ENCODE data around the gene OR9I1.

Gene OR9I1

GRCh38 chr11:58086528-58086927 lies 38.8 kb downstream of the OR9I1 start:
- Histone ChIP-seq H3K27me3 (ENCODE audit: low read depth, low read length) (peaks cover 4% of the 10 kb centered on the region; the same call in 1 of the 2 replicates), H3K4me3 (ENCODE audit: low read length) (no peak overlapping the region), H3K79me2 (ENCODE audit: low read length) (no peaks in the 10 kb centered on the region), H3K36me3 (replicated peaks; ENCODE audit: low read depth, low read length) (no peaks in the 10 kb centered on the region), H3K27ac (ENCODE audit: low read length) (no peak overlapping the region), H4K20me1 (ENCODE audit: insufficient read depth, low read length) (no peaks in the 10 kb centered on the region), H3K9ac (ENCODE audit: low read length) (no peak overlapping the region), H3K4me2 (ENCODE audit: low read length) (no peak overlapping the region), H2AFZ (ENCODE audit: low read depth, low read length) (no peak overlapping the region), H3K9me3 (ENCODE audit: insufficient read depth, low read length) (no peaks in the 10 kb centered on the region), H3K4me1 (ENCODE audit: low read length) (no peaks in the 10 kb centered on the region)
- no peak for TF ChIP-seq CTCF (IDR thresholded peaks at IDR 0.05; ENCODE audit: low read depth, low read length)
- TF ChIP-seq EZH2phosphoT487 (IDR thresholded peaks at IDR 0.05; ENCODE audit: low read depth): no peak

- Histone ChIP-seq H3K9ac (ENCODE audit: low read length) (no peak overlapping the region), H3K79me2 (ENCODE audit: low read length) (no peaks in the 10 kb centered on the region), H3K27ac (ENCODE audit: low read length) (no peak overlapping the region), H3K4me3 (ENCODE audit: low read length) (no peak overlapping the region), H2AFZ (ENCODE audit: low read depth, low read length) (no peak overlapping the region), H4K20me1 (ENCODE audit: insufficient read depth, low read length) (no peaks in the 10 kb centered on the region), H3K9me3 (ENCODE audit: insufficient read depth, low read length) (no peaks in the 10 kb centered on the region), H3K27me3 (ENCODE audit: low read depth, low read length) (peaks cover 7% of the 10 kb centered on the region; the same call in 1 of the 2 replicates), H3K4me2 (ENCODE audit: low read length) (no peak overlapping the region), H3K4me1 (ENCODE audit: low read length) (no peaks in the 10 kb centered on the region), H3K36me3 (replicated peaks; ENCODE audit: low read depth, low read length) (no peaks in the 10 kb centered on the region)
- no peak for TF ChIP-seq CTCF (IDR thresholded peaks at IDR 0.05; ENCODE audit: low read depth, low read length)
- no peak for TF ChIP-seq EZH2phosphoT487 (IDR thresholded peaks at IDR 0.05; ENCODE audit: low read depth)
Measured at GRCh38 chr11:58075781-58076180, 49.5 kb downstream of the OR9I1 start.

GRCh38 chr11:58070585-58070984 lies 54.7 kb downstream of the OR9I1 start:
- no peaks in the 10 kb centered on the region for H4K20me1 ChIP-seq (ENCODE audit: insufficient read depth, low read length)
- peaks cover 7% of the 10 kb centered on the region; the same call in 1 of the 2 replicates for H3K27me3 ChIP-seq (ENCODE audit: low read depth, low read length)
- H3K79me2 ChIP-seq (ENCODE audit: low read length): no peaks in the 10 kb centered on the region
- TF ChIP-seq CTCF (IDR thresholded peaks at IDR 0.05; ENCODE audit: low read depth, low read length): no peak
- no peak overlapping the region for H3K27ac ChIP-seq (ENCODE audit: low read length)
- no peaks in the 10 kb centered on the region for H3K36me3 ChIP-seq (replicated peaks; ENCODE audit: low read depth, low read length)
- no peak overlapping the region for H2AFZ ChIP-seq (ENCODE audit: low read depth, low read length)
- no peaks in the 10 kb centered on the region for H3K4me1 ChIP-seq (ENCODE audit: low read length)
- H3K4me3 ChIP-seq (ENCODE audit: low read length): no peak overlapping the region
- H3K4me2 ChIP-seq (ENCODE audit: low read length): no peak overlapping the region
- no peaks in the 10 kb centered on the region for H3K9me3 ChIP-seq (ENCODE audit: insufficient read depth, low read length)
- no peak overlapping the region for H3K9ac ChIP-seq (ENCODE audit: low read length)

GRCh38 chr11:58068655-58069054 lies 56.7 kb downstream of the OR9I1 start:
- H3K9me3 ChIP-seq (ENCODE audit: insufficient read depth, low read length): no peaks in the 10 kb centered on the region
- H2AFZ ChIP-seq (ENCODE audit: low read depth, low read length): no peak overlapping the region
- H3K9ac ChIP-seq (ENCODE audit: low read length): no peak overlapping the region
- TF ChIP-seq CTCF (IDR thresholded peaks at IDR 0.05; ENCODE audit: low read depth, low read length): no peak
- TF ChIP-seq EZH2phosphoT487 (IDR thresholded peaks at IDR 0.05; ENCODE audit: low read depth): no peak
- no peaks in the 10 kb centered on the region for H3K36me3 ChIP-seq (replicated peaks; ENCODE audit: low read depth, low read length)
- H4K20me1 ChIP-seq (ENCODE audit: insufficient read depth, low read length): no peaks in the 10 kb centered on the region
- H3K27me3 ChIP-seq (ENCODE audit: low read depth, low read length): peaks cover 7% of the 10 kb centered on the region; the same call in 1 of the 2 replicates
- no peak overlapping the region for H3K27ac ChIP-seq (ENCODE audit: low read length)
- H3K79me2 ChIP-seq (ENCODE audit: low read length): no peaks in the 10 kb centered on the region
- no peak overlapping the region for H3K4me3 ChIP-seq (ENCODE audit: low read length)
- no peak overlapping the region for H3K4me2 ChIP-seq (ENCODE audit: low read length)
- H3K4me1 ChIP-seq (ENCODE audit: low read length): no peaks in the 10 kb centered on the region
